GM12892 (cell line): ENCODE measurements around the gene SPEG.

Experiments used
- POLR2A ChIP-seq: IDR thresholded peaks from 2 replicates; pipeline ENCODE4 v1.6.1; 2011; ENCODE audit warnings: low read depth, low read length, control low read depth
- POLR2AphosphoS5 ChIP-seq: IDR thresholded peaks from 2 replicates; pipeline ENCODE4 v1.6.1; 2011; ENCODE audit warnings: low read depth, low read length, control low read depth
- TAF1 ChIP-seq: IDR thresholded peaks from 2 replicates; pipeline ENCODE4 v1.6.1; 2011; ENCODE audit warnings: low read depth, mild to moderate bottlenecking, control low read depth, low read length, borderline replicate concordance

- no peak for TF ChIP-seq POLR2A
- no peak for TF ChIP-seq POLR2AphosphoS5
- TF ChIP-seq TAF1: no peak
Observed at GRCh38 chr2:219516888-219517287, 82.2 kb downstream of the SPEG start.
